Measurements from ENCODE around the gene CARNS1.

- TF ChIP-seq CTCF (IDR thresholded peaks at IDR 0.05 in 8 of 11, conservative IDR thresholded peaks at IDR 0.05 in 3 of 11): peak in 5 of 11 experiments; percentile 10 to 41 (median 25)
- TF ChIP-seq POLR2A (IDR thresholded peaks at IDR 0.05): no peak
- TF ChIP-seq POLR2AphosphoS5 (IDR thresholded peaks at IDR 0.05): peak; percentile 66 to 85 (median 78)
Observed at GRCh38 chr11:67452141-67452952, 36.9 kb downstream of the CARNS1 start, which contains the start of gene GPR152.

Data from spleen (tissue), 7 donors.